ENCODE data around the gene EXOC4. TPM values are rescaled to one million over a fixed set of nuclear protein-coding genes. Genes with fewer than 3 reads are reported as not detected.

The EXOC4 gene
- total and polyA plus RNA-seq, 2 of the 8 experiments (the other 6 are each of a cell fraction or from before 2014, with no cell fraction given): 27.0 to 67.3 TPM

GRCh38 chr7:133348250-133348649 lies 95.4 kb downstream of the EXOC4 start (continued):
- TF ChIP-seq PHF8 (conservative IDR thresholded peaks at IDR 0.05; ENCODE audit: low read depth, low read length) (no peak), TBP (IDR thresholded peaks at IDR 0.05; ENCODE audit: low read depth, low read length) (no peak), KDM5A (IDR thresholded peaks at IDR 0.05; ENCODE audit: low read length) (no peak), CBX5 (IDR thresholded peaks at IDR 0.05; ENCODE audit: low read depth, low read length) (no peak), CBX8 (IDR thresholded peaks at IDR 0.05; ENCODE audit: borderline replicate concordance, low read depth, low read length) (no peak)
